Smooth muscle cell (in vitro differentiated cells): Measurements from ENCODE around the gene ANHX. TPM values are rescaled to one million over a fixed set of nuclear protein-coding genes. Genes with fewer than 3 reads are reported as not detected.

Source experiments
- DNase-seq: peaks from one replicate; lab custom pipeline; 2025; ENCODE audit not compliant: unreplicated experiment; lab: John Stamatoyannopoulos, UW
- H2AFZ ChIP-seq: fragments of 200-600 bp; sonication (generic); 2 replicates; pipeline ENCODE4 v1.6.0; 2016; ENCODE audit warnings: antibody characterized with exemption, low read depth, mild to moderate bottlenecking
- H3F3A ChIP-seq: fragments of 200-600 bp; sonication (generic); 2 replicates; pipeline ENCODE4 v1.6.0; 2017; ENCODE audit warnings: antibody characterized with exemption, low read depth
- H3K27ac ChIP-seq: fragments of 200-600 bp; sonication (generic); 2 replicates; pipeline ENCODE4 v1.5.1; 2016; ENCODE audit warnings: low read depth, mild to moderate bottlenecking
- H3K27me3 ChIP-seq: fragments of 200-600 bp; sonication (generic); 2 replicates; pipeline ENCODE4 v1.6.1; 2016; ENCODE audit warnings: low read depth, mild to moderate bottlenecking
- H3K36me3 ChIP-seq: fragments of 200-600 bp; sonication (generic); 2 replicates; pipeline ENCODE4 v1.5.1; 2016; ENCODE audit warnings: low read depth
- H3K4me1 ChIP-seq: fragments of 200-600 bp; sonication (generic); 2 replicates; pipeline ENCODE4 v1.5.1; 2016; ENCODE audit warnings: low read depth
- H3K4me2 ChIP-seq: fragments of 200-600 bp; sonication (generic); 2 replicates; pipeline ENCODE4 v1.6.0; 2016; ENCODE audit warnings: mild to moderate bottlenecking
- H3K4me3 ChIP-seq: fragments of 200-600 bp; sonication (generic); 2 replicates; pipeline ENCODE4 v1.5.1; 2016; ENCODE audit warnings: mild to moderate bottlenecking
- H3K79me2 ChIP-seq: fragments of 200-600 bp; sonication (generic); 2 replicates; pipeline ENCODE4 v1.6.0; 2016; ENCODE audit warnings: low read depth, mild to moderate bottlenecking
- H3K9ac ChIP-seq: fragments of 200-600 bp; sonication (generic); 2 replicates; pipeline ENCODE4 v1.6.0; 2016; ENCODE audit warnings: low read depth
- H3K9me3 ChIP-seq: fragments of 200-600 bp; sonication (generic); replicated peaks from 2 replicates; pipeline ENCODE4 v1.5.1; 2016; ENCODE audit warnings: low read depth
- H4K20me1 ChIP-seq: fragments of 200-600 bp; sonication (generic); 2 replicates; pipeline ENCODE4 v1.6.0; 2016; ENCODE audit warnings: low read depth
- WGBS: methylation state at CpG from one replicate; pipeline ENCODE4 v1.1.7; 2016; ENCODE audit warnings: low lambda C conversion rate; 5-methylcytosine and 5-hydroxymethylcytosine counted together
- polyA plus RNA-seq: library from polyadenylated mRNA; unstranded; fragments of >200 nt; fragmentation: Nextera tagmentation; extraction: Ambion mirVana; gene quantifications from 2 replicates; pipeline ENCODE4 v1.2.1, GENCODE V29; 2016
- total RNA-seq: library from RNA; depleted of rRNA; stranded (reverse); fragments of >200 nt; gene quantifications from 2 replicates; pipeline ENCODE4 v1.2.3, GENCODE V29; 2014
- TF ChIP-seq, protein P1 (sequence below): fragments of 200-600 bp; sonication (generic); IDR thresholded peaks from 2 replicates; pipeline ENCODE4 v1.5.1; 2017; ENCODE audit warnings: borderline replicate concordance, mild to moderate bottlenecking, antibody characterized with exemption; ENCODE audit not compliant: insufficient read depth, poor library complexity, severe bottlenecking

Gene ANHX
- total and polyA plus RNA-seq, 2 experiments from 2014 or later: not detected

DNA sequence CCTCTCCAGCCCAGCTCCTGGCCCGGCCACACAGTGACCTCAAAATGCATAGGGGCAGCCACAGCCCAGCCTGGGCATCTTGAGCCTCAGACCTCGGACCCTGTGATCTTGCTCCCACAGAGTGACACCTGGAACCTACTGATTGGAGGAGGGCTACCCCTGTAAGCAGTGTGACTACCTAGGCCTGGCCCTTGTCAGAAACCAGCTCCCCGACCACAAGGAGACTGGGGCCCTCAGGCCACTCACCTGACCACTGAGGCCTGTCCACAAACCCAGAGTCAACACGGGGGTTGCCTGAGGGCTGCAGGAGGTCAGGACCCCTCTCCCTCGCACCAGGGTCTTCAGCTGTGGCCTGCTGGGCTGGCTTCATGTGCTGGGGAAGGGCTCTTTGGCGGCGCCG, 9.0 kb downstream of the ANHX start:
- Histone ChIP-seq H3K9ac (no peak overlapping the region), H3K9me3 (no peaks in the 10 kb centered on the region), H3K27ac (no peak overlapping the region), H3F3A (no peaks in the 10 kb centered on the region), H3K4me2 (no peak overlapping the region), H3K4me3 (no peak overlapping the region), H2AFZ (no peak overlapping the region), H3K27me3 (no peaks in the 10 kb centered on the region), H3K79me2 (no peaks in the 10 kb centered on the region), H3K4me1 (no peaks in the 10 kb centered on the region), H3K36me3 (no peaks in the 10 kb centered on the region), H4K20me1 (no peaks in the 10 kb centered on the region)
- DNase-seq: no peak
- TF ChIP-seq, protein P1, sequence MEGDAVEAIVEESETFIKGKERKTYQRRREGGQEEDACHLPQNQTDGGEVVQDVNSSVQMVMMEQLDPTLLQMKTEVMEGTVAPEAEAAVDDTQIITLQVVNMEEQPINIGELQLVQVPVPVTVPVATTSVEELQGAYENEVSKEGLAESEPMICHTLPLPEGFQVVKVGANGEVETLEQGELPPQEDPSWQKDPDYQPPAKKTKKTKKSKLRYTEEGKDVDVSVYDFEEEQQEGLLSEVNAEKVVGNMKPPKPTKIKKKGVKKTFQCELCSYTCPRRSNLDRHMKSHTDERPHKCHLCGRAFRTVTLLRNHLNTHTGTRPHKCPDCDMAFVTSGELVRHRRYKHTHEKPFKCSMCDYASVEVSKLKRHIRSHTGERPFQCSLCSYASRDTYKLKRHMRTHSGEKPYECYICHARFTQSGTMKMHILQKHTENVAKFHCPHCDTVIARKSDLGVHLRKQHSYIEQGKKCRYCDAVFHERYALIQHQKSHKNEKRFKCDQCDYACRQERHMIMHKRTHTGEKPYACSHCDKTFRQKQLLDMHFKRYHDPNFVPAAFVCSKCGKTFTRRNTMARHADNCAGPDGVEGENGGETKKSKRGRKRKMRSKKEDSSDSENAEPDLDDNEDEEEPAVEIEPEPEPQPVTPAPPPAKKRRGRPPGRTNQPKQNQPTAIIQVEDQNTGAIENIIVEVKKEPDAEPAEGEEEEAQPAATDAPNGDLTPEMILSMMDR: no peak
- 75% methylated on average over 8 of the region's 8 CpGs for WGBS

DNA sequence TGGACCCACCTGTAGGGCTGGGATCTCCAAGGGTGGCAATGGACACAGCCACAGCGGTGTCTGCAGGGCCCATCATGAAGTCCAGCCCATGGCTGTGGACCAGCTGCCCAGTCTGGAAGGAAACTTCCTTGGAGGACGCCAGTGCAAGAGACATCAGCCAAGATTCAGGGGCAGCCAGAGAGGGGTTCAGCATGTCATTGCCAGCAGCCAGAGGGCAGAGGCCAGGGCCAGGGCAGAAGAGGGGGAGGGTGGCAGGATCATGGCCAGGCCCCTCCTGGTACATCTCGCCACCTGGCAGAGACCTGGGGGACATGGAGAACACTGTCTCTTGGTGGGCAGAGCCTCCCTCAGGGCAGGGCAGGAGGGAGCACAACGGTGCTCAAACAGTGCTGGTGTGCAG, 10.2 kb downstream of the ANHX start:
- 60% methylated on average over 4 of the region's 4 CpGs for WGBS
- no peak for DNase-seq
- Histone ChIP-seq H2AFZ (no peak overlapping the region), H3K79me2 (no peaks in the 10 kb centered on the region), H4K20me1 (no peaks in the 10 kb centered on the region), H3F3A (no peaks in the 10 kb centered on the region), H3K4me2 (no peak overlapping the region), H3K4me3 (no peak overlapping the region), H3K9me3 (no peaks in the 10 kb centered on the region), H3K9ac (no peak overlapping the region), H3K4me1 (no peaks in the 10 kb centered on the region), H3K36me3 (no peaks in the 10 kb centered on the region), H3K27ac (no peak overlapping the region), H3K27me3 (no peaks in the 10 kb centered on the region)
- TF ChIP-seq, protein P1: no peak

DNA sequence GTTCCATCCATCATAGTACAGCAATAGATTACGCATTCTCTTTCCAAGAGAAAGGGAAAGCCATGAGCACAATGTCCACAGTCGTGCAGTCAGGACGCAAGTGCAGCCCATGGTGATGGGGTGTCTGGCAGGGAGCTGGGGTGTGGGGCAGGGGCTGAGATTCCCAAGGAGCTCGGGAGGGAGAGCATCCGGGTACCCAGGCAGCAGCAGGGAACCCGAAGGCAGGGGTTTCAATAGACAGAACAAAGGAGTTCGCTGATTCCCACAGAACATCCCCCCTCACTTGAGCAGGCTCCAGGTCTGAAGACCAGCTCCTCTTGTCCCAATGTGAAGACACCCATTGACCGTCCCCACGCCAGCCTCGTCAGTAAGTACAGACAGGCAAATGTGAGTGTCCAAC, 13.5 kb downstream of the ANHX start:
- no peaks in the 10 kb centered on the region for H3K36me3 ChIP-seq
- H3K4me1 ChIP-seq: no peaks in the 10 kb centered on the region
- H3K4me2 ChIP-seq: no peak overlapping the region
- no peaks in the 10 kb centered on the region for H3K79me2 ChIP-seq
- no peaks in the 10 kb centered on the region for H4K20me1 ChIP-seq
- no peaks in the 10 kb centered on the region for H3K9me3 ChIP-seq
- no peak for DNase-seq
- no peaks in the 10 kb centered on the region for H3K27me3 ChIP-seq
- no peak overlapping the region for H3K4me3 ChIP-seq
- WGBS: 79% methylated on average over 10 of the region's 10 CpGs
- H3K9ac ChIP-seq: no peak overlapping the region
- H3F3A ChIP-seq: no peaks in the 10 kb centered on the region
- H2AFZ ChIP-seq: no peak overlapping the region
- H3K27ac ChIP-seq: no peak overlapping the region
- TF ChIP-seq, protein P1: no peak

DNA sequence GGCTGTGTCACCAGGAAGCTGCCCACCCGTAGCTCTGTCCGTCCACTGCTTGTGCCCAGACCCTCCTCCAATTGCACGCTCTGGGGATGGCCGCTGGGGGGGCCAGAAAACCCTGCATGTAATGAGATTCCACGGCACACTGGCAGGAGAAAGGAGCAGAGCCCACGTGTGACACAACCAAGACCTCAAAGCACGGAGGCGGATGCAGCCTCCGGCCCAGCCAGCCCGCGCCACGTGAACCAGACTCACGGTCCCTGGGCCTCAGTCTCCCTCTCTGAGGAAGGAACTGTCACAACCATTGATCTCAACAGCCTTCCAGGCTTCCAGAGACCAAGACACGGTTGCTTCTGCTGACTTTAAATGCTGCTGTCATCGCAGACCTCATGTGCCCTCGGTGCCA, 14.4 kb downstream of the ANHX start:
- no peak overlapping the region for H3K27ac ChIP-seq
- no peak overlapping the region for H3K4me2 ChIP-seq
- WGBS: 73% methylated on average over 16 of the region's 16 CpGs
- no peaks in the 10 kb centered on the region for H3K27me3 ChIP-seq
- H3K4me1 ChIP-seq: no peaks in the 10 kb centered on the region
- H3K36me3 ChIP-seq: no peaks in the 10 kb centered on the region
- TF ChIP-seq, protein P1: no peak
- no peaks in the 10 kb centered on the region for H4K20me1 ChIP-seq
- H3F3A ChIP-seq: no peaks in the 10 kb centered on the region
- no peak overlapping the region for H3K4me3 ChIP-seq
- DNase-seq: no peak
- H3K9ac ChIP-seq: no peak overlapping the region
- no peaks in the 10 kb centered on the region for H3K79me2 ChIP-seq
- no peaks in the 10 kb centered on the region for H3K9me3 ChIP-seq
- no peak overlapping the region for H2AFZ ChIP-seq
